Brain microvascular endothelial cell (primary cell): ENCODE measurements around the gene PCGF3.
"Not testable (repeated sequence)": the region's sequence is repeated elsewhere in the genome, so short reads cannot be mapped to it uniquely, and the experiment has no call there.

Experiments
- DNase-seq: peaks from one replicate; pipeline ENCODE4 v3.0.0-alpha.2; 2020
- H3K27ac ChIP-seq: fragments of 250-450 bp; sonication (Bioruptor Pico); 2 replicates; pipeline ENCODE4 v1.5.1; 2020; ENCODE audit warnings: mild to moderate bottlenecking, moderate library complexity
- H3K27me3 ChIP-seq: fragments of 250-450 bp; sonication (Bioruptor Pico); replicated peaks from 2 replicates; pipeline ENCODE4 v1.5.1; 2020; ENCODE audit warnings: mild to moderate bottlenecking
- H3K36me3 ChIP-seq: fragments of 250-450 bp; sonication (Bioruptor Pico); replicated peaks from 2 replicates; pipeline ENCODE4 v1.5.1; 2020; ENCODE audit warnings: mild to moderate bottlenecking
- H3K4me3 ChIP-seq: 2 replicates; pipeline ENCODE4 v1.5.1; 2011; ENCODE audit warnings: low read depth, mild to moderate bottlenecking, control low read depth, low read length, moderate library complexity
- CTCF ChIP-seq: IDR thresholded peaks from 2 replicates; pipeline ENCODE4 v1.5.1; 2011; ENCODE audit warnings: low read depth, mild to moderate bottlenecking, moderate library complexity, low read length, control low read depth, inconsistent platforms; ENCODE audit errors: missing control alignments
- in situ Hi-C: cut with HindIII; loops from 2 replicates; pipeline ENCODE4 v1.10.0; 2017; ENCODE audit warnings: low sequenced_read_pairs, low pct_ligation_motif_present

The PCGF3 gene

GRCh38 chr4:687971-688853 lies 17.4 kb upstream of the PCGF3 start:
- H3K27ac ChIP-seq, result peak overlapping the region; percentile 91
- no peaks in the 10 kb centered on the region for H3K27me3 ChIP-seq
- DNase-seq, result no peak
- no peak for TF ChIP-seq CTCF
- in situ Hi-C loops, result no loop called here
- no peaks in the 10 kb centered on the region for H3K36me3 ChIP-seq
- peak overlapping the region; percentile 44 for H3K4me3 ChIP-seq

GRCh38 chr4:688854-689681 lies 16.6 kb upstream of the PCGF3 start, which contains the start of gene SLC49A3:
SLC49A3 (minus strand) TSS chr4:689151; CDS start chr4:689127, 24 bp downstream.
- TF ChIP-seq CTCF, result peak; percentile 19
- in situ Hi-C loops, result no loop called here
- Histone ChIP-seq H3K27me3 (no peaks in the 10 kb centered on the region), H3K4me3 (peak within 1 kb of the TSS; percentile 44), H3K27ac (peak within 1 kb of the TSS; percentile 91), H3K36me3 (no peaks in the 10 kb centered on the region)
- DNase-seq, result no peak

GRCh38 chr4:689723-690122 lies 15.9 kb upstream of the PCGF3 start:
- H3K27ac ChIP-seq, result no peak overlapping the region
- H3K4me3 ChIP-seq, result no peak overlapping the region
- no peaks in the 10 kb centered on the region for H3K36me3 ChIP-seq
- no peak for DNase-seq
- no peaks in the 10 kb centered on the region for H3K27me3 ChIP-seq
- no peak for TF ChIP-seq CTCF
- in situ Hi-C loops, result no loop called here

- in situ Hi-C loops, result no loop called here
- H3K27me3 ChIP-seq, result no peaks in the 10 kb centered on the region
- H3K4me3 ChIP-seq, result no peak overlapping the region
- no peak for TF ChIP-seq CTCF
- no peak for DNase-seq
- no peaks in the 10 kb centered on the region for H3K36me3 ChIP-seq
- H3K27ac ChIP-seq, result no peak overlapping the region
Observed at GRCh38 chr4:692771-693554, 12.7 kb upstream of the PCGF3 start.

GRCh38 chr4:694341-694940 lies 11.2 kb upstream of the PCGF3 start:
- H3K36me3 ChIP-seq, H3K27ac ChIP-seq, in situ Hi-C loops, H3K4me3 ChIP-seq, H3K27me3 ChIP-seq, DNase-seq: not testable (repeated sequence)
